Measurements from ENCODE around the gene OR4M1.
"Not testable (repeated sequence)": the region's sequence is repeated elsewhere in the genome, so short reads cannot be mapped to it uniquely, and the experiment has no call there.

Gene OR4M1

DNA sequence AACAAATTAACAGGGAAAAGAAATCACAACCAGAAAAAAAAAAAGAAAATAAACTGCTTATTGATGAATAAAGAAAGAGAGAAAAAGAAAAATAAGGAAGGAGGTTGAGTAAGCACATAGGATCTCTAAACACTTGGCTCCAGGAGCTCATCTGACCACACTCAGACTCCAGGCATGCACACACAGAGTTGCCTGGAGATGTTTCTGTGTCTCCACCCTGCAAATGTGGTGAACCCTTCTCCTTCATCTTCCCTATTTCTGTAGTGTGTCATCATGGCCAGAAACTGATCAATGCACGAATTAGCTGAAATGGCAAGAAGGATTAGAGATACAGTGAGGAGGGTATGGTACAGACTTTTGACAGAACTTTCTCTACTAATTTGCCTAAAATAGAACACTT lies 50.5 kb downstream of the OR4M1 start:
- no peak for DNase-seq

DNA sequence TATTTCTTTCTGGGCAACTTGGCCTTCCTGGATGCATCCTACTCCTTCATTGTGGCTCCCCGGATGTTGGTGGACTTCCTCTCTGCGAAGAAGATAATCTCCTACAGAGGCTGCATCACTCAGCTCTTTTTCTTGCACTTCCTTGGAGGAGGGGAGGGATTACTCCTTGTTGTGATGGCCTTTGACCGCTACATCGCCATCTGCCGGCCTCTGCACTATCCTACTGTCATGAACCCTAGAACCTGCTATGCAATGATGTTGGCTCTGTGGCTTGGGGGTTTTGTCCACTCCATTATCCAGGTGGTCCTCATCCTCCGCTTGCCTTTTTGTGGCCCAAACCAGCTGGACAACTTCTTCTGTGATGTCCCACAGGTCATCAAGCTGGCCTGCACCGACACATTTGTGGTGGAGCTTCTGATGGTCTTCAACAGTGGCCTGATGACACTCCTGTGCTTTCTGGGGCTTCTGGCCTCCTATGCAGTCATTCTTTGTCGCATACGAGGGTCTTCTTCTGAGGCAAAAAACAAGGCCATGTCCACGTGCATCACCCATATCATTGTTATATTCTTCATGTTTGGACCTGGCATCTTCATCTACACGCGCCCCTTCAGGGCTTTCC lies 54.4 kb downstream of the OR4M1 start:
- not testable (repeated sequence) for DNase-seq

DNA sequence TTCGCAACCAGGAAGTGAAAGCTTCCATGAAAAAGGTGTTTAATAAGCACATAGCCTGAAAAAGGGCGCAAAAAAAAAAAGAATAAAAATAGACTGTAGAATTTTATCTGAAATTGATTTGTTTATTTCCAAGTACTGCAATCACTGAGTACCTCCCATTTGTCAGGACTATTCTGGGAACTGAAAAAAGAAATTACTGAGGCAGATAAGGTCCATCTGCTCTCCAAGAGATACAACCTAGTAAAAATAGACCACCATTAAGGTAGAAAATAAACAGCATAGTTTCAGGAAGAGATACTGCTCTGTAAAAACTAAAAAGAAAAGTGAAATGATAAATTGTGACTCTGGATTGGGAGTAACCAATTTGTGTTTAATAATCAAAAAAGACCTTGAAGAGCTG lies 55.0 kb downstream of the OR4M1 start:
- DNase-seq: no peak
